Measurements from ENCODE around the gene PPDPF.

The PPDPF gene

DNA sequence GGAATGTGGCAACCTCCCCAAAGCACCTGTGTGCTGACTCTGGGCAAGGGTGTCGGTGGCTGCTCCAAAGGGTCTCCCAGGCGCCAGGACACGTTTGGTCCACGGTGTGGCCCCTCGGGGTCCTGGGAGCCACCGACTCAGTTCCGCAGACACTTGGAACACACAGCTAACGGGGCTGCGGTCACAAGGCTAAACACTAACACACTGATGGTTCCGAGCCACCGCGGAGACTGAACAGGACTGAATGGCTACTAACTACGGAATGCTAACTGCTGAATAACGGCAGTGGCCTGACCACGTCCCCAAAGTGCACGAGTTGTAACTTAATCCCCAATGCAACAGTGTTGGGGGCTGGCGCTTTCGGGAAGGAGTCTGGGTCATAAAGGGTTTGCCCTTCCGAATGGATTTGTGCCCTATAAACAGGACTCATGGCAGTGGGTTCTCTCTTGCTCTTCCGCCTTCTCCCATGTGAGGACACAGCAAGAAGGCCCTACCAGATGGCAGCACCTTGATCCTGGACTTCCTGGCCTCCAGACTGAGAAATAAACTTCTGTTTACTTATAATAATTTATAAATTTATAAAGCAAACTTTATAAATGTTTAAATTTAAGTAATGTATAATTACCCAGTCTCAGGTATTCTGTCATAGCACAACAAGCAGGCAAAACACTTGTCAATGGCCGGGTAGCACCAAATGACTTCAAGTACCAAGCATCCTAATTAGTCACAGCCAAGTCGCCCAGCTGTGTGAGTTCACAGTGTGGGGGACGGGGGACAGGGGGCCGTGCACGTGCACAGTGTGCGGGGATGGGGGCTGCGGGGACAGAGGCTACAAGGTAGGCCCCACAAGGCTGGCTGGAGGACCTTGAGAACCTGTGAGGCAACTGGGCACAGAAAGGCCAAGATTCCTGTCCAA lies 19.4 kb upstream of the PPDPF start:
- H3K36me3 ChIP-seq (ENCODE audit: control insufficient read depth in 1 of 2, insufficient read depth in 2 of 2, low read length in 2 of 2), result no peaks in the 10 kb centered on the region
- H3K9ac ChIP-seq (ENCODE audit: low read depth in 1 of 2, low read length in 2 of 2), result no peak overlapping the region
- H3K27ac ChIP-seq (ENCODE audit: low read depth, low read length), result no peak overlapping the region
- peaks cover 0 to 4% of the 10 kb centered on the region in 2 donors for H3K4me1 ChIP-seq (ENCODE audit: control insufficient read depth in 1 of 2, insufficient read depth in 2 of 2, low read length in 2 of 2)
- peaks cover 32 to 45% of the 10 kb centered on the region in 2 donors for H3K27me3 ChIP-seq (ENCODE audit: control insufficient read depth in 1 of 2, insufficient read depth in 2 of 2, low read length in 2 of 2)
- H3K4me3 ChIP-seq (ENCODE audit: low read depth in 1 of 2, low read length in 2 of 2), result no peak overlapping the region
- peaks cover 9 to 12% of the 10 kb centered on the region in 2 donors for H3K9me3 ChIP-seq (ENCODE audit: control insufficient read depth in 1 of 2, low read length in 2 of 2)

DNA sequence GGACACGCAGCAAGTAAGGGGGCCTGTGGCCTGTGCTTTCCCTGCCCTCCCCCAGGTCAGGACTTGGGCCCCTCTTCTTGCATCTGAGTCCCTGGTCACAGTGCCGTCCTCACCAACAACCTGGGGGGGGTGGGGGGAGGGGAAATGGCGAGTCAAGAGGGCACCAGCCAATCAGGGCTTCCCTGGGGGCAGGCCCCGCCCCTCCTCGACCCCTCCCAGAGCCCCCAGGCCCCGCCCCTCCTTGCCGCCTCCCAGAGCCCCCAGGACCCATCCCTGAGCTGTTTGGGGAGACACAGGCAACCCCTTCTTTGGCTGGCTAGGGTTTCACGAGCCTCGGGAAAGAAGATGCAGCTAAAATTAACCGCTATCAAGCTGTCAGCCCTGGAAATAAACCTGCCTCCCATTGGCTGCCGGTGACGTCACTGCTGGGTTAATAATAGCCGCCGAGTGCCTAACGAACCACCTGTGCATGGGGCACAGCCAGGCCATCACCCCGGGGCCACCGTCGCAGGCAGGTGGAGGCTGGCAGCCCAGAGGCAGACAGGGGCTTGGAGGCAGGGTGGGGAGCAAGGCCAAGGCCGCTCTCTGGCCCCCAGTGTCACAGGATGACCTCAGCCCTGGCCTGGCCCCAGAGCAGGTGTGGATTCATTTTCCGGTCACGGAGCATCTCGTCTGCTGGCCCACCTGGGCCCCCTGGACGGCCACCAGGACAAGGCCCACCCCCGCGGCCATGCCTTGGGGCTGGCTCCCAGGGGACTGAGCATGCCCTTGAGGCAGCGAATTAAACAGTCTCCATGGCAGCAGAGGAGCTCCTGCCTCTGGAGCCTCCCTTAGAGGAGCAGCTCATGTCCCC lies 18.5 kb upstream of the PPDPF start:
- H3K4me3 ChIP-seq (ENCODE audit: low read depth in 1 of 2, low read length in 2 of 2), result no peak overlapping the region
- H3K4me1 ChIP-seq (ENCODE audit: control insufficient read depth in 1 of 2, insufficient read depth in 2 of 2, low read length in 2 of 2), result no peaks in the 10 kb centered on the region
- peaks cover 25 to 39% of the 10 kb centered on the region in 2 donors for H3K27me3 ChIP-seq (ENCODE audit: control insufficient read depth in 1 of 2, insufficient read depth in 2 of 2, low read length in 2 of 2)
- H3K27ac ChIP-seq (ENCODE audit: low read depth, low read length), result no peak overlapping the region
- H3K9me3 ChIP-seq (ENCODE audit: control insufficient read depth in 1 of 2, low read length in 2 of 2), result peaks cover 9 to 12% of the 10 kb centered on the region in 2 donors
- no peak overlapping the region for H3K9ac ChIP-seq (ENCODE audit: low read depth in 1 of 2, low read length in 2 of 2)
- no peaks in the 10 kb centered on the region for H3K36me3 ChIP-seq (ENCODE audit: control insufficient read depth in 1 of 2, insufficient read depth in 2 of 2, low read length in 2 of 2)

DNA sequence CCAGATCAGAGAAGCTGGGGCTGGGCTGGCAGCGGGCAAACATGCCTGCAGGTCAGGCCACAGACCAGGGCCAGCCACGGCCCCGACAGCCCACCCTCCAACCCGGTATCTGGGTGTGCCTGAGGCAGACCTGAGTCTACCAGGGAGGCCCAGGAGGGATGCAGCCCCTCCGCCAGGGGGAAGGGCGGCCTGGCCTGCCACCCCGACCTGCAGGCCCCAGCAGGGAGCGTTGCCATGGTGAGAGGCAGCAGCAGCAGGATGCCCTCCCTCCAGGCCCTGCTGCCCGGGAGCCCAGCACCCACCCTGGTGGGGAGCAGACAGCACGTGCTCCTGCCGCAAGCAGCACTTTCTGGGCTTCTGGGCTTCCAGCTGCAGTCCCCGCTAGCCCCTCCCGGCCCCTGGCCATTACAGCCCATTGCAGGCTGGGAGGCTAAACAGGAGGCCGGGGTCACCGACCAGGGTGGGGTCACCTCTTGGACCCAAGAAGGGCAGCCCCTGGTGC lies 17.8 kb upstream of the PPDPF start:
- peaks cover 9 to 12% of the 10 kb centered on the region in 2 donors for H3K9me3 ChIP-seq (ENCODE audit: control insufficient read depth in 1 of 2, low read length in 2 of 2)
- H3K27ac ChIP-seq (ENCODE audit: low read depth, low read length), result no peak overlapping the region
- H3K36me3 ChIP-seq (ENCODE audit: control insufficient read depth in 1 of 2, insufficient read depth in 2 of 2, low read length in 2 of 2), result no peaks in the 10 kb centered on the region
- H3K4me1 ChIP-seq (ENCODE audit: control insufficient read depth in 1 of 2, insufficient read depth in 2 of 2, low read length in 2 of 2), result no peaks in the 10 kb centered on the region
- H3K9ac ChIP-seq (ENCODE audit: low read depth in 1 of 2, low read length in 2 of 2), result no peak overlapping the region
- H3K27me3 ChIP-seq (ENCODE audit: control insufficient read depth in 1 of 2, insufficient read depth in 2 of 2, low read length in 2 of 2), result peaks cover 19 to 32% of the 10 kb centered on the region in 2 donors
- H3K4me3 ChIP-seq (ENCODE audit: low read depth in 1 of 2, low read length in 2 of 2), result no peak overlapping the region

DNA sequence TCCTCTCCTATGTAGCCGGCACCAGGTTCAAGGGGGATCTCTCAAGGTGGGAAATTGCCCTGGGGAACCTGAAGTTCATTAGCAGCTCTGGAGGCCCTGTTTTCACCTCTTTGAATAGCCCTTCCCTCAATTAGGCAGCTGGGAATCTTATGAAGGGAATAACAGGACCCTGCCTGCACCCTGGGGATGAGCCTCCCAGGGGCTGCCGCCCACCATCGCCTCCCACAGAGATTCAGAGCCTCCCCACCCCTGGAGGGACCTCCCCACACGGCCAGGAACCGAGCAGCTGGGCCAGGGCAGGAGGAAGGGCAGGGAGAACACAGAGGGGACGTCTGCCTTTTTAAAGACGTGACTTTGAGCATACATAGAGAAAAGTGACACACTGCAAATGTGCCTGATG lies 17.0 kb upstream of the PPDPF start:
- Histone ChIP-seq H3K36me3 (ENCODE audit: control insufficient read depth in 1 of 2, insufficient read depth in 2 of 2, low read length in 2 of 2) (no peaks in the 10 kb centered on the region), H3K4me1 (ENCODE audit: control insufficient read depth in 1 of 2, insufficient read depth in 2 of 2, low read length in 2 of 2) (no peaks in the 10 kb centered on the region), H3K9me3 (ENCODE audit: control insufficient read depth in 1 of 2, low read length in 2 of 2) (peaks cover 9 to 12% of the 10 kb centered on the region in 2 donors), H3K27me3 (ENCODE audit: control insufficient read depth in 1 of 2, insufficient read depth in 2 of 2, low read length in 2 of 2) (peaks cover 19 to 26% of the 10 kb centered on the region in 2 donors), H3K9ac (ENCODE audit: low read depth in 1 of 2, low read length in 2 of 2) (no peak overlapping the region), H3K27ac (ENCODE audit: low read depth, low read length) (no peak overlapping the region), H3K4me3 (ENCODE audit: low read depth in 1 of 2, low read length in 2 of 2) (no peak overlapping the region)

DNA sequence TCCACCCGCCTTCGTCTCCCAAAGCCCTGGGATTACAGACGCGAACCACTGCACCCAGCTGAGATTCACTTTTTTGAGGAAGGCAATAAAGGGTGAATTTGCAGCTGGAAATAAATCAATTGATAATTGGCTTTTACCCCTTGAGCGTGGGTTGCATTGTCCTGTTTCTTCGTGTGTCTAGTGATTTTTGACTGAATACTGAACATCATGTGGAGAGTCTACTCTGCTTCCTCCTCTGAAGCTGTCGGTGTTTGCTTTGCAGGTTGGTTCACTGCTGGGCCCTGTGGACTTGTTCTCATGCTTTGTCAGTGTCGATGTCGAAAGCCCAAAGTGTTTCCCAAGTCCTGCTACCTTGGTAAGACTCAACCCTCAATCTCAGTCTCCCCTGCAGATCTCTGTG lies 15.9 kb upstream of the PPDPF start:
- Histone ChIP-seq H3K4me3 (ENCODE audit: low read depth in 1 of 2, low read length in 2 of 2) (no peak overlapping the region), H3K27me3 (ENCODE audit: control insufficient read depth in 1 of 2, insufficient read depth in 2 of 2, low read length in 2 of 2) (peaks cover 14 to 23% of the 10 kb centered on the region in 2 donors), H3K9ac (ENCODE audit: low read depth in 1 of 2, low read length in 2 of 2) (no peak overlapping the region), H3K27ac (ENCODE audit: low read depth, low read length) (no peak overlapping the region), H3K36me3 (ENCODE audit: control insufficient read depth in 1 of 2, insufficient read depth in 2 of 2, low read length in 2 of 2) (no peaks in the 10 kb centered on the region), H3K4me1 (ENCODE audit: control insufficient read depth in 1 of 2, insufficient read depth in 2 of 2, low read length in 2 of 2) (no peaks in the 10 kb centered on the region), H3K9me3 (ENCODE audit: control insufficient read depth in 1 of 2, low read length in 2 of 2) (peaks cover 9 to 12% of the 10 kb centered on the region in 2 donors)

DNA sequence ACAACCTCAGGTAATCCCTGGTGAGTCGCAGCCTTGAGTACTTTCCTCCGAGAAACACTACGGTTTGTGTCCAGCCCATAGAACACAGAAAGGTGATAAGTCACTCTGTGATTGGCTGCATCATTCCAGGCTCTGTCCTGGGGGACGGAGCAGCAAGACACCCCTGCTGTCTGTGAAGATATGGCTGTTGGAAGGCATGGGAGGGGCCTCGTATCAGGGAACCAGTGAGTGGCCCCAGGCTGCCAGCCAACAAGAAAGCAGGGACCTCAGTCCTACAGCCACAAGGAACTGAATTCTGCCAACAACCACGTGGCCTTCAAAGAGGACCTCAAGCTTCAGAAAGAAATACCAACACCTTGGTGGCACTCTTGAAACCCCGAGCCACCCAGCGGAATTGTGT lies 15.3 kb upstream of the PPDPF start:
- peaks cover 11 to 17% of the 10 kb centered on the region in 2 donors for H3K27me3 ChIP-seq (ENCODE audit: control insufficient read depth in 1 of 2, insufficient read depth in 2 of 2, low read length in 2 of 2)
- no peak overlapping the region for H3K4me3 ChIP-seq (ENCODE audit: low read depth in 1 of 2, low read length in 2 of 2)
- peaks cover 9 to 12% of the 10 kb centered on the region in 2 donors for H3K9me3 ChIP-seq (ENCODE audit: control insufficient read depth in 1 of 2, low read length in 2 of 2)
- H3K9ac ChIP-seq (ENCODE audit: low read depth in 1 of 2, low read length in 2 of 2), result no peak overlapping the region
- no peak overlapping the region for H3K27ac ChIP-seq (ENCODE audit: low read depth, low read length)
- no peaks in the 10 kb centered on the region for H3K4me1 ChIP-seq (ENCODE audit: control insufficient read depth in 1 of 2, insufficient read depth in 2 of 2, low read length in 2 of 2)
- no peaks in the 10 kb centered on the region for H3K36me3 ChIP-seq (ENCODE audit: control insufficient read depth in 1 of 2, insufficient read depth in 2 of 2, low read length in 2 of 2)

DNA sequence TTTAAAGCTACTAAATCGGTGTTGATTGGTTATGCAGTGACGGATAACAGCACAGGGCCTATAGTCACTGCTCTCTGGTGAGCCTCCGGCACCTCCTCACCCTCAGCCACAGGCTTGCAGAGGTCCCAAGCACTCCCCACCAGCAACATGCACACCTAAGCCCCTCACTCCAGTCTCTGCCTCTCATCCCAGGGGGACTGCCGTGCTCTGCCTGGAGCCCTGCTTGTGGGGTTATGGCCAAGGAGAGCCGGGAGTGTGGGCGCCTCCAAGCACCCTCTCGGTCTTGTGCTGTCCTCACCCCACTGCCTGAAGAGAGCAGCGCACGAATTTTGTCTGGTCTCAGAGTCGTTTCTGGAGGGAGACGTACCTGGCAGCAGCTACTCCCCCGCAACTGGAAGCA lies 14.8 kb upstream of the PPDPF start:
- Histone ChIP-seq H3K36me3 (ENCODE audit: control insufficient read depth in 1 of 2, insufficient read depth in 2 of 2, low read length in 2 of 2) (no peaks in the 10 kb centered on the region), H3K27me3 (ENCODE audit: control insufficient read depth in 1 of 2, insufficient read depth in 2 of 2, low read length in 2 of 2) (peaks cover 11 to 15% of the 10 kb centered on the region in 2 donors)

DNA sequence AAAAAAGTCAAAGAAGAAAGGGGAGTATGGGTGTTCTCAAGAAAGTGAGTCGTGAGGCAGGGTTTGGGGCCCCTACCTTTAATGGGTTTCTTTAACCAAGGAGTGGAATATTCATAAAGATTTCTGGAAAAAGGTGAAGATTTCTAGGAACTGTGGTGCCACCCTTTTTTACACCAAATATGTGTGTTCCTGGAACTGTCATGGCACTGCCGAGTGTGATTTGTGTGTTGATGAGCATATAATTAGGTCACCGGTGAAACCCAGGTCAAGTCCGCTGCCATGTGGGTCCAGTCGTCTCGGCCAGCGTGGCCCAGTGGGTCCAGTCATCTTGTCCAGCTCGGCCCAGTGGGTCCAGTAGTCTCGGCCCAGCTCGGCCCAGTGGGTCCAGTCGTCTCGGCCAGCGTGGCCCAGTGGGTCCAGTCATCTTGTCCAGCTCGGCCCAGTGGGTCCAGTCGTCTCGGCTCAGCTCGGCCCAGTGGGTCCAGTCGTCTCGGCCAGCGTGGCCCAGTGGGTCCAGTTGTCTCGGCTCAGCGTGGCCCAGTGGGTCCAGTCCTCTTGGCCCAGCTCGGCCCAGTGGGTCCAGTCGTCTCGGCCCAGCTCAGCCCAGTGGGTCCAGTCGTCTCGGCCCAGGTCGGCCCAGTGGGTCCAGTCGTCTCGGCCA lies 13.4 kb upstream of the PPDPF start:
- Histone ChIP-seq H3K9ac (ENCODE audit: low read depth in 1 of 2, low read length in 2 of 2) (no peak overlapping the region), H3K27me3 (ENCODE audit: control insufficient read depth in 1 of 2, insufficient read depth in 2 of 2, low read length in 2 of 2) (peaks cover 9 to 13% of the 10 kb centered on the region in 2 donors), H3K4me1 (ENCODE audit: control insufficient read depth in 1 of 2, insufficient read depth in 2 of 2, low read length in 2 of 2) (no peaks in the 10 kb centered on the region), H3K36me3 (ENCODE audit: control insufficient read depth in 1 of 2, insufficient read depth in 2 of 2, low read length in 2 of 2) (no peaks in the 10 kb centered on the region), H3K4me3 (ENCODE audit: low read depth in 1 of 2, low read length in 2 of 2) (no peak overlapping the region), H3K27ac (ENCODE audit: low read depth, low read length) (no peak overlapping the region), H3K9me3 (ENCODE audit: control insufficient read depth in 1 of 2, low read length in 2 of 2) (peaks cover 9 to 12% of the 10 kb centered on the region in 2 donors)

More for the DNA sequence above, 14.8 kb upstream of the PPDPF start:
- no peak overlapping the region for H3K27ac ChIP-seq (ENCODE audit: low read depth, low read length)
- no peak overlapping the region for H3K9ac ChIP-seq (ENCODE audit: low read depth in 1 of 2, low read length in 2 of 2)
- H3K9me3 ChIP-seq (ENCODE audit: control insufficient read depth in 1 of 2, low read length in 2 of 2), result peaks cover 9 to 12% of the 10 kb centered on the region in 2 donors
- H3K4me1 ChIP-seq (ENCODE audit: control insufficient read depth in 1 of 2, insufficient read depth in 2 of 2, low read length in 2 of 2), result no peaks in the 10 kb centered on the region
- no peak overlapping the region for H3K4me3 ChIP-seq (ENCODE audit: low read depth in 1 of 2, low read length in 2 of 2)

DNA sequence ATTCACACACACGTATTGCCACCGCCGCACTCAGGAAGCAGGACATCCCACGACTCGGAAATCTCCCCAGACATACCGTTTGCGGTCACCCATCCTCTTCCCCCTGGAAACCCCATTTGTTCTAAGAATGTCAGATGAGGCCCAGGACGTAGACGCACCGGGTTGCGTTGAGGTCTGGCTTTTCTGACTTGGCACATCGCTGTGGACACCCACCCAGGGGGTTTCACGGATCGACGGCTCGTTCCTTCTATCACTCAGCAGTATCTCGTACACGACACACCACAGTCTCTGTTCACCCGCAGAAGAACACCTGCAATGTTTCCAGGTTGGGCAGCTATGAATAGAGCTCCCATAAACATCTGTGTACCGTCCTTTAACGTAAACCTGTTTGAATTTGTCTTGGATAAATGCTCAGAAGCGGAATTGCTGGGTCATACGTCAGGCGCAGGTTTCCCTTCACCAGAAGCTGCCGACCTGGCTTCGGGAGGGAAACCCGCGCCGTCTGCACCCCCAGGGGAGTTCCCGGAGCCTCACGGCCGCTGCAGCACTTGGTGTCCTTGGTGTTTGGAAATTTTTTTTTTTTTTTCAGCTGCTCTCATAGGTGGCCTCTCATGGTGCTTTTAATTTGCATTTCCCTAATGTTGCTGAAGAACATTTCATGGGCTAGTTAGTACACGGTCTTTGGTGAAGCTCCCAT lies 12.3 kb upstream of the PPDPF start:
- no peak overlapping the region for H3K9ac ChIP-seq (ENCODE audit: low read depth in 1 of 2, low read length in 2 of 2)
- no peak overlapping the region for H3K4me3 ChIP-seq (ENCODE audit: low read depth in 1 of 2, low read length in 2 of 2)
- H3K36me3 ChIP-seq (ENCODE audit: control insufficient read depth in 1 of 2, insufficient read depth in 2 of 2, low read length in 2 of 2), result no peaks in the 10 kb centered on the region
- H3K4me1 ChIP-seq (ENCODE audit: control insufficient read depth in 1 of 2, insufficient read depth in 2 of 2, low read length in 2 of 2), result no peaks in the 10 kb centered on the region
- H3K27me3 ChIP-seq (ENCODE audit: control insufficient read depth in 1 of 2, insufficient read depth in 2 of 2, low read length in 2 of 2), result peaks cover 5 to 9% of the 10 kb centered on the region in 2 donors
- peaks cover 9 to 12% of the 10 kb centered on the region in 2 donors for H3K9me3 ChIP-seq (ENCODE audit: control insufficient read depth in 1 of 2, low read length in 2 of 2)
- no peak overlapping the region for H3K27ac ChIP-seq (ENCODE audit: low read depth, low read length)

Measured in duodenal mucosa (tissue), 2 donors.